Activated CD4-positive, alpha-beta T cell treated with anti-CD3 and anti-CD28 coated beads for 48 hours (primary cell): ENCODE measurements around the gene PITX3.
"Not testable (repeated sequence)": the region's sequence is repeated elsewhere in the genome, so short reads cannot be mapped to it uniquely, and the experiment has no call there.

Source experiments
- DNase-seq: peaks from one replicate; pipeline ENCODE4 v3.0.0-alpha.2; 2020

The PITX3 gene

DNA sequence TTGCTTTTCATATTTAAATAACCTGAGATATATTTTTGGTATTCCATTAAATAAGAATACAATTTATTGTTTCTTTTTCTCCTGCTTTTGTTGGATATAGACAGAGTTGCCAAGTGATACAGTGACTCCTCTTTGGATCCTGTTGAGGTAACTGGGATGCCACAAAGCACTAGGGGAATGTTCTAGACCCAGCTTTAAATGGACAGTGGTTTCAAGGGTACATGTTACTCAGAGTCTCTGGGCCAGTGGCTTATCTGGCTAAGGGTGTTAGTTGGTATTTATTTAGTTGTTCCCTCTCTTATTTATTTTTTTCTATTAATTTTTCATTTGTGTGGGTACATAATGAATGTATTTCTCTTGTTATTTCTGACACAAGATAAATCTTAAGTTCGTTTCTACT, 13.1 kb upstream of the PITX3 start:
- no peak for DNase-seq

DNA sequence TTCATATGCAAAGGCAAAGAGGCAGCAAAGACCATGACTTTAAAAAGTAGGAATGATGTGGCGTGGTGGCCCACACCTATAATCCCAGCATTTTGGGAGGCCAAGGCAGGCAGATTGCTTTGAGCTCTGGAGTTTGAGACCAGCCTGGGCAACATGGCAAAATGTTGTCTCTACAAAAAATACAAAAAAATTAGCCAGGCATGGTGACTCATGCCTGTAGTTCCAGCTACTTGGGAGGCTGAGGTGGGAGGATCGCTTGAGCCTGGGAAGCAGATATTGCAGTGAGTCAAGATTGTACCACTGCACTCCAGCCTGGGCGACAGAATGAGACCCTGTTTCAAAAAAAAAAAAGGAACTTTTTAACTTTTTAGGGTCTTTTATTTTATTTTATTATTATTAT, 11.2 kb upstream of the PITX3 start:
- DNase-seq, result not testable (repeated sequence)

DNA sequence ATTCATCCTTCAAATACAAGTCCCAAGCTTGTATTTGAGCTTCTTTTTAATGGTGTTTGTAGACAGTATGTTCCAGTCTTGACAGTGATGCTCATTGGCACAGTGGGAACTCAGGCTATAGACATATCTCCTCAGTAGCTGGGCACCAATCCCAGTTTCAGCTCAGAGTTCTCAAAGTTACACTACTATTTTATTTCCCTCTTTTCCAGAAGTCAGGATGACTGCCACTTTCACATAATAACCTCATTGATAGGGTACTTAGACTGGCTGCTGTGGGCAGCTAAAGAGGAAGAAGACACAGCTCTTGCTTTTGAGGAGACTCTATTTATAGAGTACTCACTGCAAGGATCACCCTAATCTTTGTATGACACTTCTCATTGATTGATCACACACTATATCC, 6.4 kb upstream of the PITX3 start:
- DNase-seq, result no peak

DNA sequence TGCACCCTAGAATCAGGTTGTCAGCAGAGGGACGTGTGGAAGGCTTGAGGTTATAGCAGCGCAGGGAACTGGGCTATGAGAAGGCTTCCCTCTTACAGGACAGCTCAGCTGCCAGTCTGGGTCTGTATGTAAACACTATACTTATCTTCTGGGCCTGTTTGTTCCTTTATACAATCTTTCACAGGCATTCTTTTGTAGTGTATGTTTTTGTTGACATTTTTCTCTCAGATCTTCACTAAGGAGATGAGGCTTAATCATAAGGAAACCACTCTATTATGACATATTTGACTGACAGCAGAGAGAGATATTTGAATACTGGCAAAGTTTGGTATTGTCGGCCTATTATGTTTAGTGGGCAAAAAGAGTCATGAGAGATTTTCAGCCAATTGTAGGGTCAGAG, 4.9 kb upstream of the PITX3 start:
- DNase-seq, result no peak

DNA sequence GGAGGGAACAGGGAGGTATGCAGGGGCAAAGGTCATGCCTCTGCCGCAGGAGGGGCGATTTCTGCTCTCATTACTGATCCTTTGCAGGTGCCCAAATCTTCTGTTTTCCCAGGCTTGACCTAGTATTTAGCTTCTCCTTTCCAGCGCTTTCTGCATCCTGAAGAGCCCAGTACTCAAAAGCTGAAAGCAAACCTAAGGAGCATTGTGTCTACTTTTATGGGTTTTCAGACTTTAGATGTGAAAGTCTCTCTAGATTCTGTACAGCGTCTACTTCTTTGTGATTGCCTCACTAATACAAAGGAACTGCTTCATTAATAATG, 4.6 kb upstream of the PITX3 start:
- no peak for DNase-seq

DNA sequence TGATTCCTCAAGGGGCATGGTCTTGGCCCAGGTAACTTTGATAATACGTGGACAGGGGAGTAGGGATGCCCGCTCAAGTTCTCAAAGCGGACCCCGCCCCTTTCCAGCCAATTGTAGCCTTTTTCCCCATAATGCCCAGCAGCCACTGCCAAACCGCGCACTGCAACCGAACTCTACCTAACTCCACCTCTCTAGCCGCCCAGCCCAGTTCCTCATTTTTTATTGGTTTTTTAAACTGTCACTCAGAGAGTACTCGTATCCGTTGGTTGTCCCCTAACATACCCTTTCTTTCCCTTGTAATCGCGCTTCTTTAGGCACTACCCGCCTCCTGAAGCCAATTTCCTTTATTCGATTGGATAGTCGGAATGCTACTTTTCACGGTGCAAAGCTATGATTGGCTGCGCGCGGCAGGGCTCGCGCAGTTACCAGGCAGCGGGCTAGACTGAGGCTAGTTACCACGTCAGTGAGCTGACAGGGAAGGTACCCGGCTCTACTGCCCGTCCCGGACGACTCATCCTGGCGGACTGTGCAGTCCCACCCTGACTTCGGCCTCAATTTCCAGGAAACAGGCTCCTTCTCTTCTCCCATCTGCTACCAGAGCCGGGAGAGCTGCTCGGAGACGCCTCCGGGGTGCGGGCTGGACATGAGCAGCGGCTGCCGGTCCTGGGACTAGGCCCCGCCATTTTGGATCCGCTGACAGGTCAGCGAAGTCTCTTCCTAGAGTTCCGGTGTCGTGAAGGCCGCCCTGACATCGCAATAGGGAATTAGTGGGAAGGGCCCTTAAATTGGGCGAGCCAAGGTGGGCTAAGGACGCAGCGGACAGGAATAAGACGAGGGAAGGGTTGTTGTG, 4.0 kb upstream of the PITX3 start, which contains the start of gene GBF1:
Gene GBF1, plus strand, starts transcription at position 451 of the 850 bp plus-strand sequence. CDS start 13,407 bp downstream, outside the sequence.
- DNase-seq, result peak; percentile 92

DNA sequence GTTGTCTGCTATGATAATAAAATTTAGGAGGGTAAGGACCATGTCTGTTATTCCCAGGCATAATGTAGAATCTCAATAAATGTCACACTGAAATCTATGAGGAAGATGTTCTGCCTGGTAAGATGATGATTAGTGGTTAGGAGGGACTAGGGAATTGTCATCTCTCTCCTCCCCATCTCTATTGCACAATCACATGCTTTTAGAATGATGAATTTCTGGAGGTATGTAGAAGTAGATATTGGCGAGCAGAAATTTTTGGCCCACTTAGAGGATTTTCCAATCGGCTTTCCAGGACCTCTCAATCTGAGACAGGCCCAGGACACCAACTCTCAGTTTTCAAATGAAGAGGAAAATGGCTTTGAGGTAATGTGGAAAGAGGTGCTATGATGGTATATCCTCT, 2.0 kb upstream of the PITX3 start:
- no peak for DNase-seq

DNA sequence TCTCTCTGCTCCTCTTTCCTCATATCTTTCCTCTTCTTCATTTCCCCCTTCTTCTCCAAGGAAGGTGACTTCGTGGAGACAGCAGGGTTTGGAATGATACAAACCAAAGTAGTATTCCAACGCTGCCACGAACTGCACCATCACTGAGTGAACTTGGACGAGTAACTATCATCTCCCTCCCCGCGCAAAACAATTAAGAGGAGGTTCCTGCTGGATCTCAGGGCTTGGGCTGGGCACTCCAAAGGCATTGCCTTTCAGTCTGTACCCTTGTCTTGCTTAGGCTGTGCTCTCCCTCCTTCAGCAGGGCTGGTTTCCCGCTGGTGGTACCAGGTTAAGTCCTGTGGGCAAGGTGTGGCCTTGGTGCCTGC, 790 bp upstream of the PITX3 start:
- no peak for DNase-seq

DNA sequence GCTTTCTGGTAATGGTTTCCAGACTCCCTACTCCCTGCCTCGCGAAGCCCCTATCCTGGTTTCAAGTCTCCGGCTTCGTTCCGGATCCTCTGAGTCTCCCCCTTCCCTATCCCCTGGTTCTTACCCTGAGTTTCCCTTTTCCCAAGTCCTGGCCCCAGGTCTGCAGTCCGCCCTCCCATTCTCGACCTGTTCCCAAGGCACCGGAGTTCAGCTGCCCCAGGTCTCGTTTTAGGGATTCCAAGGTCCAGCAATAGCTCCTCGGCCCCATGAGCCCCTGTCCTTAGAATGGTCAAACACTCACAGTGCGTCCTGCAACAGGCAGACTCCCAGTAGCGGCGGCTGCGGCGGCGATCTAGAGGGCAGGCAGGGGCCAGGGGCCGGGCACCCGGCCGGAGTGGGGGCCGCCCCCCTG, 274 bp downstream of the PITX3 start:
- no peak for DNase-seq

DNA sequence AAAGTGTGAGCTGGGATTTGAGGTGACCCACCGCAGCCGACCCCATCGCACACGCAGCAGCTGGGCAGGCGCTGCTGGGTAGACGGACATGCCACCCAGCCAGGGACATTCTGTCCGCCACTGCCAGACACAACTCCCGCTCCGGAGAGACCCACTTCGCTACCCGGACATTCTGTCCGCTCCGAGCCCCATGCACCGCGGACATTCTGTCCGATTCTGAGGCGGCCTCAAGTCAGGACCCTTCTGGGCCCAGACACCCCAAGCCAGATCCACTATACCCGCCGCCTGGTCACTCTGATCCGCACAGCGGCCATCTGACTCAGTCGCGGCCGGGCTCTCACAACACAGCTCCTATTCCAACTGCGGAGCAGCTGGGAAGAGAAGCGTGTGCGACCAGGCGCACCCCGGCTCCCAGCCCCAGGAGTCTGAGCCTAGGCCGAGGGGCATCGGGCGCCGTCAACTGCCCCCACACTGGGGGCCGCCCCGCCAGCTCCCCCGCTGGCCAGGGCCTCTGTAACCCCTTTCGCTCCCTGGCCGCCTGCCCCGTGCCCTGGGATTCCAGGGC, 763 bp downstream of the PITX3 start:
- no peak for DNase-seq

DNA sequence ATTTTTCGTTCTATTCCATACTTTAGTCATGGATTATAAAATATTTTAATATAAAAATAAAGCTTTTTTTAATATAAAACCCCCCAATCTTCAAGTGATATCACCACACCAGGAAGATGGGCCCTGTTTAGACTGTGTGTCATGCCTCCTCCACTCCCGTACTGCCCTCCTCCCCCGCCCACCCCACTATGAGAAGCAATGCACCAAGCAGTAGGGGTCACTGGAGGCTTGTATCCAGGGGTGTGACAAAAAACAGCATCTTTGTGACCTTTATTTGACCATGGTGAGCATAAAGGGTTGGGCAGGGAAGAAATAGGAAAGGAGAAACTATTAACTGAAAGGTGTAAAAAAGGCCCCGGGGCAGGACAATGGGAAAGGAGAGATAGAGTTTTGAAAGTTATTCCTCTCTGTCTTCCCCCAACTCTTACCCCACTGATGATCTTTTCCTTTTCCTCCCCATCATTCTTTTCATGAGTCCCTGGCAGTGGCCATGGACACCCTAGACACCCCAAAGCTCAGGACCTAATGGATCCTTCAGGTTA, 3.5 kb downstream of the PITX3 start:
- DNase-seq, result no peak

DNA sequence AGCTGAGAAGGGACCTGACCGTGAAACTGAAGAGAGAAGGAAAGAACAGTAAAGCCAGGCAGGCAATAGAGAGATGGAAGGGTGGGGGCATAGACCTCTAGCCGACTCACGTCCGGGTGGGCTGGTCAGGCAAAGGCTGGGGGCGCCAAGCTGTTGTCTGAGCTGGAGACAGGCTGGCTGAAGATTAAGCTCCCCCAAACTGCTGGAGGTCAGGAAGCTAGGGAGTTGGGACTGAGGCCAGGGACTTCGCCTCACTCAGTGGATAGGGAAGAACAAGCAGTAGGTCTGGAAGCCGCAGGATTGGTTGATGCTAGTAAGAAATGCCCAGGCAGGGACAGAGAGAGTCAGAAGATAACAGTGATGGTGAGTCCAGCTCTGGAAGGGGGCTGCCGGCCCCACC, 5.3 kb downstream of the PITX3 start:
- no peak for DNase-seq

DNA sequence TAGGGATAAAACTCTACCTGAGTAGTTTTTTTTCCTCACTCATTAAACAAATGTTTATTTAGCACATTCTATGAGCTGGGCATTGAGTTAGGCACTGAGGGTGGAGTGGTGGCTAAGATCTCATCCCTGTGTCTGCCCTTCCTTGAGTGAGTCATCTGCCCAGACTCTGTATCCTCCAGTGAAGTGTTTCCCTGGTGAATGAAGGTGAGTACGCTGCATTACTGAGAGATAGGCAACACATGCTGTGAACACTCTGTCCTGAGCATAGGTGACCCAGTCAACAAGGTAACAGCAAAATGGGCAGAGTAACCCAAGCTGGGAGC, 5.8 kb downstream of the PITX3 start:
- no peak for DNase-seq

DNA sequence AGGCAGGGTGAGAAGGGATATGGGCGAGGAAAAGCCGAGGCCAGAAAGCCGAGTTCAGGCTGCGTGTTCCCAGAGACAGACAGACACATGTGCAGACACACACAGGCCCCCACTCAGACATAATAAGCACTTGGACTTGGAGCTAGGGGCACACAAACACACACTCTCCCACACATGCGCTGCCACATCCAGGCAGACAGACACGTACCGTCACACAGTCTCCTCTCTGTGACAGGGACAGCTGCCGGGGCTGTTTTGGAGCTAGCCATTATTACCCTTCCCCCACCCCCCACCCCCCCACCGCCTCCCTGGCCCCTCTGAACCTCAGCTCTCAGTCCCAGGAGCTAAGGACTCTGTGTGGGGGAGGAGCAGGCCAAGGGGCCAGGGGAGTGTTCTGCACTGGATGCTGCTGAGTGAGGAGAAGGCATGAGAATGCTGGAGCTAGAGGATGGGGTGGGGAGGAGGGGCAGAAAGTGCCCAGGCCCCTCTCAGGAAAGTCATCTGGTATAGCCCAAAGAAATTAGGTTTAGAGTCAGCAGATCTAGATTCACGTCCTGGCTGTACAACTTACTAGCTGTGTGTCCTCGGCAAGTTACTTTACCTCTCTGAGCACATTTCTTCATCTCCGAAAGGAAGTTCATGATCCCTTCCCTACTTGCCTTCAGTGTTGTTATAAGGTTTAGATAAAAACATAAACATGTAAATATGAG, 6.3 kb downstream of the PITX3 start:
- no peak for DNase-seq

DNA sequence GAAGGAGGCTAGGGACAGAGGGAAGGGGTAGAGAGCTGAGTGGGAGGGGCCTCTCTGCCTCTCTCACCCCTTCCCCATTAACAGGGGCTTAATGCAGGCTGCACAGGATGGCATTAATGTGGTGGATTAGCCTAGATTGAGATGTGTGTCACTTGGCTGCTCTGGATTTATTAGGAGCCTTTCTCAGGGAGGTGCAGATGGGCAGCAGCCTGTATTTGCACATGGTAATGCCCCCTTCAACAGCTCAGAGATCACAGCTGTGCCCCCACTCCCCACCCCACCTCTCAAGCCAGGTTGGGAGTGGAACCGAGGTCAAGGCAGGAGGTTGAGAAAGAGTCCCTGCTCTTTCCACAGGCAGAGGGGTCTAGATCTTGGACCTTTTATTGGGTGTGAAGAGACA, 7.3 kb downstream of the PITX3 start:
- no peak for DNase-seq

DNA sequence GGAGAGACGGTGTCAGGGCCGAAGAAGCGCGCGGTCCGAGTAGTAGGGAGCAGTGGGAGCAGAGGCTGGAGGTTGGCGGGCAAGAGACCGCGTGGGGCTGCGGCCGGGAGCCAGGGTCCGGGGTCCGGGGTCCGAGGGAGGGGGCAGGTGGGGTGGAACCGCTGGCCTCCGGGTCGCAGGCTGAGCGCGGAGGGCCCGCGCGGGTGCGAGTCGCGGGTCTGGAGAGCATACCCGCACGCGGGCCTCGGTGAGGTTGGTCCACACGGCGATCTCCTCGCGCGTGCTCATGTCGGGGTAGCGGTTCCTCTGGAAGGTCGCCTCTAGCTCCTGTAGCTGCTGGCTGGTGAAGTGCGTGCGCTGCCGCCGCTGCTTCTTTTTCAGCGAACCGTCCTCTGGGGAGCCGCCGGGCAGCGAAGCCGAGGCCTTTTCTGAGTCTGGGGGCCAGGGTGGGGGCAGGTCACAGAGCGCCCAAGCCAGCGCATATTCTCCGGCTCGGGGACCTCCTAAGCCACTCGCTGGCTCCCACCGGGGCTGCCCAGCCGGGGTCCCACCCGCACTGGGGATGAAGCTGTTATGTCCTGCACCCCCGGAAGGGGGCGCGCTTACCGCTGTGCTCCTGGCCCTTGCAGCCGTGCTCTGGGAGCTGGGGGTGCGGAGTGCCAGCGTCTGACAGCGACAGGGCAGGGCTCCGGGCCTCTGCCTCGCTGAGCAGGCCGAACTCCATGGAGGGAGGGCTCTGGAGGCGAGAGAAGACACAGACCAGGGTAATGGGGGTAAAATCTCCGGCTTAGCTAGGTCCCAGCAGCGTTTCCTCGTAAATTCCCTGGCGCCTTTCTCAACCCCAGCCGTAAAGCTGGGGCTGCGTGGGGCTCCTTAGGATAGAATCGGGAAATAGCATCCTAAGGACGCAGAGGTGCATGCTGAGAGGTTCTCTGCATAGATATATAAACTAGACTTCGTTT, 9.7 kb downstream of the PITX3 start:
- peak; percentile 87 for DNase-seq

DNA sequence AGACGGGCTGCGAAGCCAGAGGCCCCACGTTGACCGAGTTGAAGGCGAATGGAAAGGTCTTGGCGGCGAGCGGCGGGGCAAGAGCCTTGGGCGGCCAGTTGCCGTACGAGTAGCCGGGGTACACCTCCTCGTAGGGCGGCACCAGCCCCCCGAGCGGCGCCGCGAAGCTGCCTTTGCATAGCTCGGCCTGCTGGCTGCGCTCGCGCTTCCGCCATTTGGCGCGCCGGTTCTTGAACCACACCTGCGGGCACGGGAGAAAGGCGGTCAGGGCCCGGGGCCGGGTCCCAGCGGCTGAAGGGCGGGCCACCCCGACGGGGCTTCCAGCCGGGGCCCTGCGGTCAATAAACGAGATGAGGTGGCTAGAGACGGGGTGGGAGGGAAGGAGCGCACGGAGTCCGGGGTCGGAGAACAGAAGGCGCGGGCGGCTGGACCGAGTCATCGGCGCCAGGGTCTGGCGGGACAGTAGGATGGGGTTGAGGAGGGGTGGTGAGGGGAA, 10.4 kb downstream of the PITX3 start:
- peak; percentile 68 for DNase-seq

DNA sequence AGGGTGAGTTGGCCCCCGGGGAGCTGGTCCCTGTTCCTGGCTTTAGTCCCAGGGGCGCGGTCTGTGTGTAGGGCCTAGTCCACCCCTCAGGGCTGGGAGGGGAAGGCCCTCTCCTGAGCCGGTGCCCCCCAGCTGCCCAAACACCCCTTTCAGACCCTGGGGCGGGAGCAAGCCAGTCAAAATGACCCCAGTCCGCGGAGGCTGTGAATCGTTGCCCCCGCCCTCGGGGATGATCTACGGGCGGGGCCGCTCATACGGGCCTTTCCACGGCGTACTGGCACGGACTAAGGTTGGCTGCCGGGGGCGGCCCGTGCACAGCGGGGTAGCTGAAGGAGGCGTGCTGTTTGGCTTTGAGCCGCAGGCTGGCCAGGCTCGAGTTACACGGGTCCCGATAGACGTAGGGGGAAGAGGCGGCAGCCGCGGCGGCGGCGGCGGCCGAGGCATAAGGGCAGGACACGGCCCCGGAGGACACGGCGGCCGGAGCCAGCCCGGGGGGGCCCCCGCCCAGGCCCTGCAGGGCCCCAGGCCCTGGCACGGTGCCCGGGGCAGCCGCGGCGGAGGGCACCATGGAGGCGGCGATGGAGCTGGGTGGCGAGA, 10.9 kb downstream of the PITX3 start:
- DNase-seq, result peak; percentile 69

DNA sequence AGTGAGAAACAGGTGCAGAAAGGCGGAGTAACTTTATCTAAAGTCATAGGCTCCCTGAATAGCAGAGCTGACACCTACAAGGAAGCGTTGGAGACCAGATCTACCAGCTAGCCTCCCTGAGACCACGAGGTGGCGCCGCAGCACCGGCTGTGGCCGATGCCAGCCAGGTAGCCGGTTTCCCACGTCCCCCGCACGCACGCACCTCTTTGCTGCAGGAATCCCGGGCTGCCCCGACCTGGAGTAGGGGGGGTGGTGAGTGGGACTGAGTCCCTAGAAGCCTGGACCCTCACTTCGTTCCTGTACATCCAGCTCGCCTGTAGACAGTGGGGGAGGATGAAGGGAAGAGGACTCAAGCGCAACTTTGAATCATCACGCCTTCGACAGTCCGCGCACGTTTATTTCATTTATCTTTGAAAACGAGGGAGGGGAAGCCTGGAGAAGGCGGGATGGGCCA, 11.5 kb downstream of the PITX3 start:
- DNase-seq, result peak; percentile 92

DNA sequence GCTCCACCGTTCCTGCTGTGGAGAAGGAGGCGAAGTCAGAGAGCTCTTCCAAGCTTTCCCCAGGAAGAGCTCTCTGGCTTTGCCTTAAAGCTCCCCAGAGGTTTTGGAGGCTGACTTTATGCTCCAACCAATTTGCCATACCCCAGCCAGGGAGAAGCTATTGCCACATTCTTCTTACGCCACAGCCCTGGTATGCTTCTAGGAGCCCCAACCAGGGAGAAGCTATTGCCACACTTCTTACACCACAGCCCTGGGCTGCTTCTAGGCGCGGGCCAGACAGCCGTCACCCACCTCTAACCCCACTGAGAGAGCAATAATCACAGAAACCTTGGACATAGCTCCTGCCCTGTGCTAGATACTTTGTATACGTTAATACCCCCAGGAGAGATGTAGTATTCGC, 14.3 kb downstream of the PITX3 start:
- DNase-seq, result no peak

DNA sequence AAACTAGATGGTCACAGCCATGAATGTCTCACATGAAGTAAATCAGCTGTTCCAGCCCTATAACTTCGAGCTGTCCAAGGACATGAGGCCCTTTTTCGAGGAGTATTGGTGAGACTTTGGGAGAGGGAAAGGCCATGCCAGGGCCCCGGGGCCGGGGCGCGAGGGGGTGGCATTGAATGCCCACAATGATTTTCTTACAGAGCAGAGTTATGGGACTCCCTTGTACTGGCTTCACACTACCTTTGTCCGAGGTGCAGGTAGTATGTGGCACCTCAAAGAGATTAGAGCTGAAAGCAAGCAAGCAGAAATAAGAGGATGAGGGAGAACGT, 14.8 kb downstream of the PITX3 start:
- DNase-seq, result no peak
